ENCODE data around the gene MYO9B. TPM values are rescaled to one million over a fixed set of nuclear protein-coding genes. Genes with fewer than 3 reads are reported as not detected.

The MYO9B gene
- total RNA-seq, 1 donor from 2014 or later = 94.3 TPM

DNA sequence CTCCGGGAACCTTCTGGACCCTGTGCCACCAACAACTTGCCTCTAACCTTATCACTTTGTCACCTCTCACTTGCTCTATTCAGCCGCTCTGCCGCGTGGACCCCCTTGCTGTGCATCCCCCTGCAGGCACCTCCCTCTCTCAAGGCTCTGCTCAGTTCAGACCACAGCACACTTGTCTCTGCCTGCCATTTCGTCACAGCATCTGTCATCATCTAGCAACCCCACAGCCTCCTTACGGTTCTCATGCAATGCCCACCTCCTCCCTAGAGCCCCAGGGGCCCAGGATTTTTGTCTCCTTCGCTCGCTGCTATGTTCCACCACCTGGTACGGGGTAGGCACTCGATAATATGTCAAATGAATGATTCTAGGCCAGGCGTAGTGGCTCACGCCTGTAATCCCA, 5.2 kb upstream of the MYO9B start:
- DNase-seq (ENCODE audit: extremely low spot score, unreplicated experiment) = no peak
- H3K27me3 Mint-ChIP-seq (ENCODE audit: unreplicated experiment) = no peaks in the 10 kb centered on the region
- TF ChIP-seq, protein P1, sequence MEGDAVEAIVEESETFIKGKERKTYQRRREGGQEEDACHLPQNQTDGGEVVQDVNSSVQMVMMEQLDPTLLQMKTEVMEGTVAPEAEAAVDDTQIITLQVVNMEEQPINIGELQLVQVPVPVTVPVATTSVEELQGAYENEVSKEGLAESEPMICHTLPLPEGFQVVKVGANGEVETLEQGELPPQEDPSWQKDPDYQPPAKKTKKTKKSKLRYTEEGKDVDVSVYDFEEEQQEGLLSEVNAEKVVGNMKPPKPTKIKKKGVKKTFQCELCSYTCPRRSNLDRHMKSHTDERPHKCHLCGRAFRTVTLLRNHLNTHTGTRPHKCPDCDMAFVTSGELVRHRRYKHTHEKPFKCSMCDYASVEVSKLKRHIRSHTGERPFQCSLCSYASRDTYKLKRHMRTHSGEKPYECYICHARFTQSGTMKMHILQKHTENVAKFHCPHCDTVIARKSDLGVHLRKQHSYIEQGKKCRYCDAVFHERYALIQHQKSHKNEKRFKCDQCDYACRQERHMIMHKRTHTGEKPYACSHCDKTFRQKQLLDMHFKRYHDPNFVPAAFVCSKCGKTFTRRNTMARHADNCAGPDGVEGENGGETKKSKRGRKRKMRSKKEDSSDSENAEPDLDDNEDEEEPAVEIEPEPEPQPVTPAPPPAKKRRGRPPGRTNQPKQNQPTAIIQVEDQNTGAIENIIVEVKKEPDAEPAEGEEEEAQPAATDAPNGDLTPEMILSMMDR (IDR thresholded peaks at IDR 0.05) = no peak
- no peaks in the 10 kb centered on the region for H3K9me3 Mint-ChIP-seq (ENCODE audit: unreplicated experiment)
- H3K4me1 Mint-ChIP-seq (ENCODE audit: unreplicated experiment) = peaks cover 25% of the 10 kb centered on the region
- no peak overlapping the region for H3K4me3 Mint-ChIP-seq (ENCODE audit: unreplicated experiment)
- peaks cover 5% of the 10 kb centered on the region for H3K36me3 Mint-ChIP-seq (ENCODE audit: unreplicated experiment)
- H3K27ac Mint-ChIP-seq (ENCODE audit: unreplicated experiment) = no peak overlapping the region

DNA sequence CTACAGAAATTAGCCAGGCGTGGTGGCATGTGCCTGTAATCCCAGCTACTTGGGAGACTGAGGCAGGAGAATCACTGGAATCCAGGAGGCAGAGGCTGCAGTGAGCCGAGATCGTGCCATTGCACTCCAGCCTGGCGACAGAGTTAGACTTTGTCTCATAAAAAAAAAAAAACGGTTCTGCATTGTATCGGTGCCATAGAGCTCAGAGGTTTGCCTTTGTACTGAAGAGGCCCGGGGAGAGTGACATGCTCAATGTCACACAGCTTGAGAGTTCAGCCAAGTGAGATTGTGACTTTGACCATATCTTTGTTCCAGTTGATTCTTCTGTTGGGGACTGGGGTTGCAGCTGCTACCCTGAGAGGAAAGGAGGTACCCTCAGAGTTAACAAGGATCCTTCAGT, 4.7 kb upstream of the MYO9B start:
- no peak for DNase-seq (ENCODE audit: extremely low spot score, unreplicated experiment)
- H3K4me1 Mint-ChIP-seq (ENCODE audit: unreplicated experiment) = peaks cover 25% of the 10 kb centered on the region
- H3K27ac Mint-ChIP-seq (ENCODE audit: unreplicated experiment) = no peak overlapping the region
- H3K27me3 Mint-ChIP-seq (ENCODE audit: unreplicated experiment) = no peaks in the 10 kb centered on the region
- H3K36me3 Mint-ChIP-seq (ENCODE audit: unreplicated experiment) = peaks cover 5% of the 10 kb centered on the region
- no peaks in the 10 kb centered on the region for H3K9me3 Mint-ChIP-seq (ENCODE audit: unreplicated experiment)
- TF ChIP-seq, protein P1 (IDR thresholded peaks at IDR 0.05) = no peak
- H3K4me3 Mint-ChIP-seq (ENCODE audit: unreplicated experiment) = no peak overlapping the region

DNA sequence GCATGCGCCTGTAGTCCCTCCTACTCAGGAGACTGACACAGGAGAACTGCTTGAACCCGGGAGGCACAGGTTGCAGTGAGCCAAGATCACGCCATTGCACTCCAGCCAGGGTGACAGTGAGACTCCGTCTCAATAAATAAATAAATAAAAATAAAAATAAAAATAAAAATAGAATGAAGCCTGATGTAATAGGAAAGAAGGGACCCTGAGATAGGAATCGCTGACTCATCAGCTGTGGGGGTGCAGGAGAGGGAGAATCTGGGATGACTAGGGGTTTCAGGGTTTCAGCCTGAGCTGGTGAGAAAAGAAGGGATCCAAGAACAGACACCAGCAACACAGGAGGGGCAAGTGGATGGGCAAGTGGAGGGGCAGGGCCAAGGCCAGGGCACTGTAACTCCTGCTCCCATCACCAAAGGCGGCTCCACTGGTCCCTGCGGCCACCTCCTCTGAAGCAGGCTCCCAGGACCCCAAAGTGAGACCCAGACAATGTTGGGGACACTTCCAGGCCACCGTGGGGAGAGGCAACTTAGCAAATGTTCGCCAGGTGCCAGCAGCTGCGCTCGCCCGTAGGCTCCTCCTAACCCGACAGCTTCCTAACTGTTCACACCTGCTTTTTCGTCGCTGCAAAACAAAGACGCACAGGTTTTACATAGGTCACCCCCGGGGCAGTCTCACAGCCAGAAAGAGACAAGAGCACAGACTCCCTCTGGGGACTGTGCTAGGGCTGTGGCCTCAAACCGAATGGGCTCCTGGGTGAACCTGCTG, 1.5 kb upstream of the MYO9B start:
- Mint-ChIP-seq H3K9me3 (ENCODE audit: unreplicated experiment) (no peaks in the 10 kb centered on the region), H3K36me3 (ENCODE audit: unreplicated experiment) (peaks cover 5% of the 10 kb centered on the region), H3K4me1 (ENCODE audit: unreplicated experiment) (peaks cover 45% of the 10 kb centered on the region), H3K27ac (ENCODE audit: unreplicated experiment) (peak overlapping the region; percentile 89), H3K4me3 (ENCODE audit: unreplicated experiment) (peak overlapping the region; percentile 96), H3K27me3 (ENCODE audit: unreplicated experiment) (no peaks in the 10 kb centered on the region)
- TF ChIP-seq, protein P1 (IDR thresholded peaks at IDR 0.05) = no peak
- DNase-seq (ENCODE audit: extremely low spot score, unreplicated experiment) = no peak

DNA sequence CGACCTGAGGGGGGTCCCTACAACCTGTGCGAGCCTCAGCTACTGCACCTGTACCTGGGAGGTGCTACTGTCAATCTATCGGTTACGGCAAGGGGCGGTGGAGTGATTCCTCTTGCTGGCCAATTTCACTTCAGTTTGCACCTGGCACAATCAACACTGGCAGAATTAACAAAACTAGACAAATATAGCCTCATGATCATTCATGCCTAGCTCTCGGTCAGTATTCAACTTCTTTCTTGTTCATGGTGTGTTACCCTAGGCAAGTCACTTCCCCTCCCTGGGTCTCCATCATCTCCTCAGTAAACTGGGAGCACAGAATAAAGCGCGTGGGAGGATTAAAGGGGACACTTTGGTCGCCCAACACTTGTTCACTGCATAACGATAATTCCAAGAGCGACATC, 943 bp upstream of the MYO9B start:
- peak overlapping the region; percentile 96 for H3K4me3 Mint-ChIP-seq (ENCODE audit: unreplicated experiment)
- no peak for DNase-seq (ENCODE audit: extremely low spot score, unreplicated experiment)

DNA sequence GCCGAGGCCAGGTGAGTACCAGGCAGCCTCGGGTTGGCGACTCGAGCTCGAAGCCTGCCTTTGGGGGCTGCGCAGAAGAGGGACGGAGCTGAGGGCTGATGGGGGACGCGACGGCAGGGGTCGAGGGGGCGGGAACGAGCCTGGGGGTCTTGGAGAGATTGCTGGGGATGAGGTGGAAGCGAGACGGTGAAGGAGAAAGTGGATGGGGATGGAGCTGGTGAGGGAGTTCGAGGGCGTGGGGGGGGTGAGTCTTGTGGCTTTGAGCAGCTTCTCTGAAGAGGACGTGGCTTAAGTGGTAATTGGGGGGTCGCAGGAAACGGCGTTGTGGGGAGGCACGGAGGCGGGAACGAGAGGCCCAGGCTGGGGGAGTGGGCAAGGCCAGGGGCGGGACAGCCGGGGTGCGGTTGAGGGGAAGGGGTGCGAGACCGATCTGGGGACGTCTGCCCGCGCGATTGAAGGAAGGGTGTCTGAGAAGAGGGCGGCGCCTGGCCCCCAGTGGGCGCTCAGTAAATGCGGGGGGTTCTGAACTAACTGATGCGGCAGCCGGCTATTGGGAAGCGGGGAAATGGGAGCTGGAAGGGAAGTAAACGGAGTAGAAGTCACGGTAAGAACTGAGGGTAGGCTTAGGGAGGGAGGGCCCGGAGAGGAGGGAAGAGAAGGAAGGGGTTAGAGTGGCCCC, 426 bp downstream of the MYO9B start:
- peak overlapping the region; percentile 87 for H3K27ac Mint-ChIP-seq (ENCODE audit: unreplicated experiment)
- H3K9me3 Mint-ChIP-seq (ENCODE audit: unreplicated experiment) = no peaks in the 10 kb centered on the region
- no peak for DNase-seq (ENCODE audit: extremely low spot score, unreplicated experiment)
- peak overlapping the region; percentile 97 for H3K4me3 Mint-ChIP-seq (ENCODE audit: unreplicated experiment)
- no peaks in the 10 kb centered on the region for H3K27me3 Mint-ChIP-seq (ENCODE audit: unreplicated experiment)
- TF ChIP-seq, protein P1 (IDR thresholded peaks at IDR 0.05) = no peak
- peaks cover 60% of the 10 kb centered on the region for H3K4me1 Mint-ChIP-seq (ENCODE audit: unreplicated experiment)
- H3K36me3 Mint-ChIP-seq (ENCODE audit: unreplicated experiment) = peaks cover 2% of the 10 kb centered on the region

More for the DNA sequence above, 943 bp upstream of the MYO9B start:
- Mint-ChIP-seq H3K9me3 (ENCODE audit: unreplicated experiment) (no peaks in the 10 kb centered on the region), H3K27ac (ENCODE audit: unreplicated experiment) (peak overlapping the region; percentile 89), H3K36me3 (ENCODE audit: unreplicated experiment) (peaks cover 5% of the 10 kb centered on the region), H3K4me1 (ENCODE audit: unreplicated experiment) (peaks cover 51% of the 10 kb centered on the region), H3K27me3 (ENCODE audit: unreplicated experiment) (no peaks in the 10 kb centered on the region)
- TF ChIP-seq, protein P1 (IDR thresholded peaks at IDR 0.05) = no peak
